HG02970 (cell line): ENCODE data around the gene GTSE1.

Experiments
- ATAC-seq: cut with Tn5 transposase; IDR thresholded peaks from one replicate; pipeline ENCODE4 v1.9.1; 2021; ENCODE audit warnings: mild to moderate bottlenecking, moderate library complexity, moderate number of reproducible peaks; ENCODE audit not compliant: unreplicated experiment, low FRiP score

Gene GTSE1

DNA sequence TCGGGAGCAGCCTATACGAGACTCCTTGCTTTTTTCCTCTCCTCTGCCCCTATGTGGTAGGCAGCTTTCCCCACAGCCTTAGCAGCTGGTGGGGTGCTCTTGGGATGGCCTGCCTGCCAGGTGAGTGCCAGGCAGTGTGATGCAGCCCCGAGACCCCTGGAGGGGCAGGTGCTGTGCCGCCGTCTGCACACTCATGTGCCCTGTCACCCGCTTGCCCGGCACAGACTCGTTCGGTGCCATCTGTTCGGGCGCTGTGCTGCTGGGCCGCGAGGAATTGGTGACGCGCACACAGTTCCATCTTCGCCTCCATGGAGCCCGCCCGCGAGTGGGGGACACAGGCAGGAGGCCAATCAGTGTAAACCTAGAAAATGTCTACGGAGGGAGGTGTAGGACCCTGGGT is 54.0 kb downstream of the GTSE1 start:
- ATAC-seq = no peak

DNA sequence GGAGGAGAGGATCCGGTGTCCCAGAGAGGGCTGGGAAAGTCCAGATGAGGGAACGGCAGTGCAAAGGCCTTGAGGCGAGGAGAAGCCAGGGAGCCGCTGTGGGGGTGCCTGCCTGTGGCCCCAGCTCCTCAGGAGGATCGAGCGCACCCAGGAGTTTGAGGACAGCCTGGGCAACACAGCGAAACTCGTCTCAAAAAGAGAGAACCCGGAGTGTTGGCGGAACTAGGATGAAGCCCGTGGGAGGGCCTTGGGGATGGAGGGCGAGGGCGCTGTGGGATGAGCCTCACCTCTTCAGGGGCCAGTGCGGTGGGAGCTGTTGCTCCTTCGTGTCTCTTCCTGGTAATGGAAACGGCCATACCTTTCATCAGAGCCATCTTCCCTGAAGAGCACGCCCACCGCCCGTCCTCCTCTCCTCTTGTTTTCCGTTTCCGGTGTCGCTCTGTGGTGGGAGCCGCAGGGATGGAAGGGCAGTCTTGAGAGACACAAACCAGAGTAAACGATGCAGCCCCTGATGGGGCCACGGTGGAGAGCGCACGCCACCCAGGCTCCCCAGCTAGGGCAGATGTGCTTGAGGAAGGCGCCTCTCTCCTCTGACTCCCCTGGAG is 54.6 kb downstream of the GTSE1 start:
- ATAC-seq = no peak

DNA sequence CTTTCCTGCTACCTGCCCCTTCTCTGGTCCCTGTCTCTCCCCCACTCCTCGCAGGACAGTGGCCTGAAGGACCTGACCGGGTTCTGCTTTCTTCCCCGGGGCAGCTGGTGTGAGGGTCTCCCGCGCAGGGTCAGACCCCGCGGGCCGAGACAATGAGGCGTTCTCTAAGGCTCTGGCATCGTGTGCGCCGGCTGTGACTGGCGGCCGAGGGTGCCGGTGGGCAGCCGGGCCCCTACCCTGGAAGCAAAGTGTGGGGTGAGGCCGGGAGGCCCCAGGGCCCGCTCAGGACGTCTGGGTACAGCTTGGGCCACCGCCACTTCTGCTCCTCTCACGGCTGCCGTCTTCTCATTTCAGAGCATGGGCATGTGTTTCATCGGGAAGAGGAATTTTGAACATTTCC is 55.1 kb downstream of the GTSE1 start:
- no peak for ATAC-seq

DNA sequence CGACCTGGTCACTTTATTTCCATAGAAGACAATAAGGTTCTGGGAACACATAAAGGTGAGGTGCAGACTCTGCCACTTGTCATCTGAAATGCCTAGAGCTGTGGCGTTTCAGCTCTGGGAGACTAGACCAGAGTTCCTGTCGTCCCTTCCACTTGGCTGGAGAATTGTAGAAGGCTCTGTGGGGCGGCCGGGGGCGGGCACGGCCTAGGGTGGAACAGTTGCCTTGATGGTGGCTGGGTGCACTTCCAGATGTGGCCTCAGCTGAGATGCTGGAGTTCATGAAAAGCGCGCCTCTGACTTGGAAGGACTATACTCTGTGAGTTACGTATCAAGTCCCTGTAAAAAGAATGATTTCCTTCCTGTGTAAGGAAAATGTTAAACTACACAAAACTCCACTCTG is 55.6 kb downstream of the GTSE1 start:
- ATAC-seq = no peak

DNA sequence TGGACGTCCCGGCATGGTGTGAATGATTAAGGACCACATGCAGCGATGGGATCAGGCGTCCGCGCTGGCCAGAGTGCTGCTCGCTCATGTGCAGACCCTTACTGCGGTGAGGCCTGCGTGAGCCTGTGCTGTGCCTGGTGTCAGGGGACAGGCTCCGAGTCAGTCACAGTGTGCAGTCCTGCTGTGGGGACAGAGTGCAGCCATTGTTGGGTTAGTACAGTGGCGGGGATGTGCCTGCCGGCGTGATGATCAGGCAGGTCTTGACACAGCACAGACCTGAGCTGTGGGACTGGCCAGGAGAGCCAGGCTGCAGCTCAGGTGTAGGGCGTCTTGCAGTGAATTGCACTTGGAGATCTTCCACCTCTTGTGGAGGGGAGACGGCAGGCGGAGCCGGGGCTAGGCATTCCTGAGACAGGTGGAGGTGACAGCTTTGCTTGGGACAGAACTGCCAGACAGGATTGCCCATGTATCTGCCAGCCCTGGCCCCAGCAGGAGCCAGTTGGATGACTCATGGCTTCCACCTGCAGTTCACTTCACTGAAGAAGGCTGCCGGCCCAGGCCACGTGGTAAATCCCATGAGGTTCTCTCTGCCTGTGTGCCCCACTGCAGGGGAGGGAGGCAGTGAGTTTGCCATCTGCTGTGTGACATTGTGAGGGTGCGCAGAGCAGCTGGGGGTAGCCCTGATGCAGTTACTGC is 56.2 kb downstream of the GTSE1 start:
- no peak for ATAC-seq

DNA sequence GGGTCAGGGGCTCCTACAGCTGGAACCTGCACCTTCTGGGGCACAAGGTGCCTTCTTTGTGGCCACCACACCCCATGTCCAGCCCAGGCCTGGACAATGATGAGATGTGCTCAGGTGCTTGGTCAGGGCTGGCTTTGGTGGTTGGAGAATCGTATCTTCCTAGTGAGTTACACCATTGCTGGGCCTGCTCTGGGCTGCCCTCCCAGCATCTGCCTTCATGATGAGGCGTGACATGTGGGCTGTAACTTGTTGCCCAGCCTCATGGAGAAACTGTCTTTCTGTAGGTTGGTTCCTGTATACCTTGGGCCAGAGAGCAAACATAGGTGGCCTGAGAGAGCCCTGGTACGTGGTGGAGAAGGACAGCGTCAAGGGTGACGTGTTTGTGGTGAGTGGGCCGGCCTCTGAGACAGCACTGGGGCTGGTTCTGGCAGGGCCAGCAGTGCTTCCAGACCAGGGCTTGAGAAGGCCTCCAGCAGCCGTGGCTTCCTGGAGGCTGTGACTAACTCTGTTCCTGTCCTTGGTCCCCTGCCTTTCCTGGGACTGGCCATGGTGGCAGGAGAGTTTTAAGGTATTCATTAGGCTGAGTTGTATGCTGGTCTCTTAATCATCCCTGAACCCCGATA is 56.9 kb downstream of the GTSE1 start:
- no peak for ATAC-seq

DNA sequence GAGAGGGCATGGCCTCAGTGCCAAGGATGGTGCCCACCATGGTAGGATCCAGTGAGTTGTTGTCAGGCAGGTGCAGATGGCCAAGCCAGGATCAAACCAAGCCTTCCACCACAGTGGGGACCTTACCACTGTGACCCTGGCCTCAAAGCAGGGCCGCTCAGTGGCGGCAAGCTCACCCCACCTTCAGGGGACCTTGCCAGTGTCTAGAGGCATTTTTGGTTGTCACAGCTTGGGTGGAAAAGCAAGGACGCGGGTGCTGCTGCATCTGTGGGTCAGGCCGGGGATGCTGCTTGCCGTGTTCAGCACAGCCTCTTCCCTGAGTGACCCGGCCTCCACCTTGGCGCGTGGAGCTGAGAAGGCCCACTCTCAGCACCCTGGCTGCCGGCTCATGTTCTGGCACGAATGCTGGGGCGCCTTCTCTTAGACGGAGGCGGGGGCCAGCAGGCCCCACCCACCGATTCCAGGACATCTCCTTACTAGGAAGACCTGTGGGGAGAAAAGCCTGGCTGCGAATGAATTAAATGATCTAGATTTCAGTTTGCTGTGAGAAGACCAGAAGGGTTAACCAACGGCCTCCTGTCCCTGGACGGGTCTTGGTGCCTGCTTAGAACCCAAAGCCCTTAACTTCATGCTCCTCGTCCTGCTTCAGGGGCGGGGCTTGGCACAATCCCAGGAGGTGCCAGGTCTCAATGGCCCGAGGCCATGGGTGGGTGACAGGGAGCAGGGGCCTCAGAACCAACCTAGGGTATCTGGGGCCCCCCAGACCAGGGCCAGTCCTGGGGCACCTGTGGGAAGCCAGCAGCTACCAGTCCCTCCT is 57.7 kb downstream of the GTSE1 start:
- ATAC-seq = no peak

DNA sequence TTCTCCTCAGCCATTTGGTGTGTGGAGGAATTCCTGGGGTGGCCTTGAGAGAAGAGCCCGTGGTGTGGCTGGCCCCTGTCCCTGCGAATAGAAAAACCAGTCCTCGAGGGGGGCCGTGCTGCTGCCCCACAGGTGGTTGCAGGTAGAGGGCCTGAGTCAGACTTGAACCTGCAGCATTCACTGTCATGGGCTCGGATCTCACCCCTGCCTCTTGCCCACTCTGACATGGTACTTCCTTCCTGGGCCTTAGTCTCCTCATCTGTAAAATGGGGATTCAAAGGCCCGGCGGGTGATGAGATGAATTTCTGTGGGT is 58.3 kb downstream of the GTSE1 start:
- ATAC-seq = no peak

DNA sequence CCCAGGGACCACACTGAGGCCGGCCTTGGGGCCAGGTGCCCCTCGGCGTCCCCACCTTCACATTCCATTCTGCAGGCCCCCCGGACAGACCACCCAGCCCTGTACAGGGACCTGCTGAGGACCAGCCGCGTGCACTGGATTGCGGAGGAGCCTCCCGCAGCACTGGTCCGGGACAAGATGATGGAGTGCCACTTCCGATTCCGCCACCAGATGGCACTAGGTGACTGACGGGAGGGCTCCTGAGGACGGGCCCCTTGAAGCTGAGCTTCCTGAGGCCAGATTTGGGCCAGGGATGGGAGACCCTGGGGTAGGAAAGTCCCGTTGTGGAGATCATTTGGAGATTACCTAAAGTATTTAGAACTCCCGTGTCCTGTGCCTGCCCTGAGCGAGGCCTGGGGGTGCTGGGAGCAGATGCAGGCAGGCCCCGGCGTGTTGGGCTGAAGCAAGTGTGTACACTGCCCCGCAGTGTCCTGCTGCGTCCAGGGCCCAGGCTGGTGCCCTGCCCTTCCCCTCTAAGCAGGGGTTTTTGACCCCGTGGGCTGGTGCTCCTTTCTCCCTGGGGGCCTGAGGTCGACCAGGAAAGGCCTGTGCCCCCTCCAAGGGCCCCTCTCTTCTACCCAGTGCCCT is 58.8 kb downstream of the GTSE1 start:
- ATAC-seq = no peak

DNA sequence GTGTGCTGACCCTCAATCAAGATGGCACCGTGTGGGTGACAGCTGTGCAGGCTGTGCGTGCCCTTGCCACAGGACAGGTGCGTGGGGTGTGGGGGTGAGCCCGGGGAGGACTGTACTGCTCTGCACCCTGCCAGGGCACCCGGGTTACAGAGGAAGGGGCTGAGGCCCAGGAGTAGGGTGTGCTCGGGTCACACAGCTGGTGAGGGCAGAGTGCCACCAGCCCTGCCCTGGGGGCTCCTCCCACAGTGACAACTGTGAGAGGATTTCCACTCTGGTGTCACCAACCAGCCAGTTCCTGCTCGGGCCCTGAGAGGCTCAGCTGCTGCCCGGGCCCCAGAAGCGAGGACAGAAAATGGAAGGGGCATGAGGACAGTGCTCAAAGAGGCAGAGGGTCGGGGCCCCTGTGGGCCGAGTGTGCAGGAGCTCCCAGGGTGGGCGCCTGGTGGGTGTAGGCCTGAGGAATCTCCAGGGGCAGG is 59.4 kb downstream of the GTSE1 start:
- no peak for ATAC-seq

DNA sequence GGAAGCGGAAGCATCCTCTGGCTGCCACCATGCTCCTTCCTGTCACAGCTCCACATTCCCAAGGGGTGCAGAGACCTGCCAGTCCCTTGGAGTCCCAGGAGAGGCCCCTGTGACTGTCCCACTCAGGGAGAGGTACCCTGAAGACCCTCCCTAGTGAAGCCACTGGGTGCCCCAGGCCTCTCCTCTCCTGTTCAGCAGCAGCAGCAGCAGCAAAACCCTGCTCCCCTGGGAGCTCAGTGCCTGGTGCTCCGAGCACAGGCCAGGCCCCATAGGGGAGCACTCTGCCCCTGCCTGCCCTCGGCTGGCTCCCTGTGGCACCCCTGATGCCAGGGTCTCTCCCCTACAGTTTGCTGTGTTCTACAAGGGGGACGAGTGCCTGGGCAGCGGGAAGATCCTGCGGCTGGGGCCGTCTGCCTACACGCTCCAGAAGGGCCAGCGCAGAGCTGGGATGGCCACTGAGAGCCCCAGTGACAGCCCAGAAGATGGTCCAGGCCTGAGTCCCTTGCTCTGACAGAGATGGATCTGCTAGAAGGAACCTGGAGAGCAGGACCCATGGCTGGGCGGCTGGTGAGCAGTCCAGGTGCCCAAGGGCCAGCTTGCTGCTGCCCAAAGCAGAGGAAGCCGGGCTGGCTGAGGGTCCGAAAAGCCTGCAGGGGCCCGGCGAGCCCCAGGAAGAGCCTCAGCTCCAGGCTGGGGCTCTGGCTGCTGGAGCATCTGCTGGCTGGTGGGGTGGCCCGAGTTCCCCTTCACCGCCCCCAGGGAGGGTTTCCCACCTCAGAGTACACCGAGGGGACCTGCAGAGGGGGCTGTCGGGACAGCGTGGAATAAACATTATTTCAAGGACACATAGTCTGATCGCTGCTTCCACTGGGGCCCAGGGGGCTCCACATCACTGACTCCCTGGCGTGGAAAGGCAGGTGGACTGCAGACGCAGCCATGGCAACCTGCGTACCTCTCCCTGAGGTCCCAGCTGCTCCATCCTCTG is 60.1 kb downstream of the GTSE1 start:
- ATAC-seq = no peak

DNA sequence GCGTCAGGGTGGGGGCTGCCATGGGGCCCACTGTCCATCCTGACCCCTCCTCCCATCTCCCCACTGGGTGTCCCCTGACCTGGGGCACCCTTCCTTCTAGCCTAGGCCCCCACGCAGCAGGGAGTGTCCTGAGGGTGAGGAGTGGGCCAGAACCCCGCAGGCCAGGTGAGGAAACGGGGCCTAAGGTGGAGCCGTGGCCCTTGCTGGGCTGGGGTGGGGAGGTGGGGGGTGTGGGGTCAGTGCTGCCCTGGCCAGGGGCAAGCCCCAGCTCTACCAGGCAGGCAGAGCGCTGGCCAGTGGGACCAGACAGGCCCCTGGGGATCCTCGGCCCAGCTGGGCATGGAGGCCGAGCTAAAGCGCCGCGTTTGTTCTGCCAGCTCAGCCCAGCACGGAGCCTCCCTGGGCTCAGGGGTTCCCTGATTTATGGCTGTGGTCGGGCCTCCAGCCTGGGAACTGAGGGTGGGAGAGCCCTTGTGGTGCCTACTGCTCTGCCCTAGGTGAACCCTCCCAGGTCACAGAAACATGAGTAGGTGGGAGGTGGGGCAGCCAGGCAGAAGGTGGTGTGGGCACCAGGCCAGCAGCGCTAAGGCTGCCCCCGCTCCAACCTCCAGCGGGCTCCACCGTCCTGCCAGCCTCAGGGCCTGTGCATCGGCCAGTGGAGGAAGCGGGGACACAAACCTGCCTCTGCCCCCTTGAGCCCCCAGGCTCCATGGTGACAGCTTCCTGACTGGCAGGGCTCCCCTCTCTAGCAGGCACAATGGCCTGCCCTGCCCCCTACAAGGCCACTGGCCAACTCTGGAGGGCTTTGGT is 61.2 kb downstream of the GTSE1 start:
- ATAC-seq = no peak

DNA sequence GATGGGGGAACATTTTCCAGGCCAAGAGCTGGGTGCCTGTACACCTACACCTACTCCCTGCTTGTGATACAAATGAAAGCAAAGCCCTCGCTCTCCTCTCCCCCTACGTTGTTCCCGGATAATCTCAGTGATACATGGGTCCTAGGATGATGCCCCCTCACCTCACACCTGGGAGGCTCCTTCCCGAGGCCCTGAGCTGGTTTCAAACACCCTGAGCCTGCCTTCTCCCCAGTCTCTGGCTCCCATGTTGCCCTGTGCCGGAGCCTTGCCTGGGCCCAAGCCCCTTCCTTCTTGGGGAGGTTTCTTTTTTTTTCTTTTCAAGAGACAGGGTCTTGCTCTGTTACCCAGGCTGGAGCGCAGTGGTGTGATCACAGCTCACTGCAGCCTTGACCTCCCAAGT is 62.1 kb downstream of the GTSE1 start:
- ATAC-seq = no peak

DNA sequence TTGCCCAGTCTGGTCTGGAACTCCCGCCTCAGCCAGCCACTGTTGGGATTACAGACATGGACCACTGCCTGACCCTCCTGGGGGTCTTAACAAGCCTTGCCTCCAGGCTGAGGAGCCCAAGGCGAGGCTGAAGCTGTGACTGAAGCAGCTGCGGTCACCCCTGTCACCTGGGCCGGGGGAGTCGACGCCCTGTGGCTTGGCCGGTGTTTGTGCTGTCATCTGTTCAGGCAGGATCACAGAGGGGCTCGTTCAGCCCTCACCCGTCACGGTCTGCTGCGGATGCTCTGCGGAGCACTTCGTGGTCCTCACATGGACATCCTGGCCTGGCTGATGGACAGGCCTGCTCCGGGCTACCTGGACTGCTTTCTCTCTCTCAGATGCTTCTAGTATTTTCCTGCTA is 62.7 kb downstream of the GTSE1 start:
- ATAC-seq = no peak

DNA sequence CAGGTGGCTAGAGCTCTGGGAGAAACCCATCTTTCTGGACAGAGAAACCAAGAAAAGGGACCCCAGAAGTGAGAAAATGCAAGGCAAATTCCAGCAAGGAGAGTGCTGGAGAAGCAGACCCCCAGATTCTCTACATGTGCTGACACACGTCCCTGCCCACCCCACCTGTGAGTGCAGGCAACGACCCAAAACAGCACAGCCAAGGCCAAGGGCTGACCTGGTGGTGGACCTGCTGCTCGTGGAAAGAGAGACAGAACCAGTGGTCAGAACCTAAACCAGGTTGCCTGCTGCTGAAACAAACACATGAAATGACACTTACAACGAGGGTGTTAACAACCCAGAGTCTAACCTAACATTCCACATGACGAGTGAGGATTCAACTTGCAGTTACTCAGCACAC is 63.4 kb downstream of the GTSE1 start:
- ATAC-seq = no peak

DNA sequence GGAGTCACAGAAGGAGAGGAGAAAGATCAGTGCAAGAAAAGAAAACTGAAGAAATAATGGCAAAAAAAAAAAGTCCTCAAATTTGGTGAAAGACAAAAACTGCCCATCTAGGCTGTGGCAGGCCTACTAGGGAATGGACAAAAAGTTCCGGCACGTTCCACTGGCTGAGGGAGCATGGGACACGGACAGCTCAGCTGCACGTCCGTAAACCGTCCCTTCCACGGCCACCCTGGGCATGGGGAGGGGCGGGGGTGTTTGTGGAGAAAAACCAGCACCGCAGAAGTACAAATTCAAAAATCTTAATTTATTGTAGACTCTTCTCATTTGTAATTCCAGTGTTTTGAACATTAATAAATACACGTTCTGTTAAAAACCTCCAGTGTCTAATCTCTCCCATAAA is 64.2 kb downstream of the GTSE1 start:
- ATAC-seq = no peak

DNA sequence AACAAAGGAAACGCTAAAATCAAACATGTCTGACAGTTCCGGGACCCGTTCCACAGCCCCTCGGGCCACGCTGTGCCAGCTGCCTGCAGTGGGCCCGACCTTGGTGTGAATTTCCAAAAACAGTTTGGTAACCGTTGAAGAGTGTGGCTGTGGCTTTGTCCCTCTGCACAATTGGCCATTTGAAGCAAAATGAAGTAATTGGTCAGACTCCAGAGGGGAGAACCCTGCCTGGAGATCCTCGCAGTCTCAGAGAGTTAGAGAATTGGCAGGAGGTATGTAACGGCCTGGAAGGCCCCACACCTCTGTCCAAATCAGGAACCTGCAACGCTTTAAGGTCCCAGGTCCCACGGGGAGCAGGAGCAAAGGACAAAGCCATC is 65.1 kb downstream of the GTSE1 start:
- ATAC-seq = no peak

DNA sequence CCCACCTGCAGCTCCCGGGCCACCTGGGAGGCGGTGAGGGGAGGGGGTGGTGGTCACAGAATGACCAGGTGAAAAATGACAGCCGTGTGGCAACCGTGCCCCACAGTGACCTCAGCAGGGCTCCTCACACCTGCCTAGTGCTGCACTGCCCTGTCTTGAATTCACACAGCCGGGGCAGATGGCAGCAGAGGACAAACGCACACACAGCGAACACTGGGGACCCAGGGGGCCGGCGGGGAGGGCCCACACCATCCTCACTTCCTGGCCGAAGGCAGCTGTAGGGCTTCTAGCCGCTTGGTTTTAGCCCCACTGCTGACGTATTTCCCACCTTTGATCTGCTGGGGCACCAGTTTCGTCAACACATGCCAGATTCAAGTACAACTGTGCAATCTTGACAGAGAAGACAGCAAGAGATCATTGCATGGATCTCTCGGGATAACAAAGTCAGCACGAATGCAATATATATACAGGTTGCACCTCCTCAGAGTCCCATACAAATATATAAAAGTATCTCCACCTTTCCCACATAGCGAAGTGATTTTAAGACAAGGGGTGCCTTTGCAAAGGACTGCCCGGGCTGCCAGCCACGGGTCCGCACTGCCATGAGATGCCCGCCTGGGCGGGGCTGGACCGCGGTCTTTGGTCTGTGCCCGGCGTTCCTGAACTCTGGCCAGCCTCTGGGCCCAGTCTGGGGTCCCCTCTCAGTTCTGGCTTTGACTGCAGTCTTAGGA is 65.7 kb downstream of the GTSE1 start:
- no peak for ATAC-seq
